H9 (cell line): Measurements from ENCODE around the gene OGG1. TPM values are rescaled to one million over a fixed set of nuclear protein-coding genes. Genes with fewer than 3 reads are reported as not detected.

Experiments used
- DNase-seq: peaks from one replicate; pipeline ENCODE4 v3.0.0-alpha.2; 2017
- H2AFZ ChIP-seq: one replicate; pipeline ENCODE4 v1.6.1; 2013; ENCODE audit warnings: mild to moderate bottlenecking, low read length, control low read depth, moderate library complexity
- H2AK5ac ChIP-seq: 2 replicates; pipeline ENCODE4 v1.6.1; 2013; ENCODE audit warnings: low read length, control low read depth, mixed read lengths; ENCODE audit not compliant: insufficient read length
- H2BK120ac ChIP-seq: one replicate; pipeline ENCODE4 v1.6.1; 2013; ENCODE audit warnings: low read depth, mild to moderate bottlenecking, low read length, control low read depth, inconsistent platforms; ENCODE audit not compliant: poor library complexity, severe bottlenecking
- H2BK12ac ChIP-seq: 2 replicates; pipeline ENCODE4 v1.6.1; 2013; ENCODE audit warnings: low read length, control low read depth, mixed read lengths, low read depth; ENCODE audit not compliant: insufficient read length
- H2BK15ac ChIP-seq: 2 replicates; pipeline ENCODE4 v1.6.1; 2013; ENCODE audit warnings: low read depth, low read length, control low read depth
- H2BK20ac ChIP-seq: one replicate; pipeline ENCODE4 v1.6.1; 2013; ENCODE audit warnings: low read depth, mild to moderate bottlenecking, low read length, control low read depth, inconsistent platforms; ENCODE audit not compliant: poor library complexity, severe bottlenecking
- H2BK5ac ChIP-seq: 2 replicates; pipeline ENCODE4 v1.6.1; 2013; ENCODE audit warnings: low read length, control low read depth, mixed read lengths; ENCODE audit not compliant: insufficient read length
- H3K14ac ChIP-seq: 2 replicates; pipeline ENCODE4 v1.6.1; 2013; ENCODE audit warnings: low read length, control low read depth; ENCODE audit not compliant: insufficient read depth
- H3K18ac ChIP-seq: 2 replicates; pipeline ENCODE4 v1.6.1; 2013; ENCODE audit warnings: low read depth, mild to moderate bottlenecking, mixed read lengths, low read length, control low read depth; ENCODE audit not compliant: insufficient read length
- H3K23ac ChIP-seq: 2 replicates; pipeline ENCODE4 v1.6.1; 2013; ENCODE audit warnings: low read length, control low read depth, mixed read lengths, low read depth; ENCODE audit not compliant: insufficient read length
- H3K23me2 ChIP-seq: 2 replicates; pipeline ENCODE4 v1.6.1; 2013; ENCODE audit warnings: low read depth, mild to moderate bottlenecking, mixed read lengths, low read length, control low read depth; ENCODE audit not compliant: insufficient read length, poor library complexity, severe bottlenecking
- H3K27ac ChIP-seq: 2 replicates; pipeline ENCODE4 v1.5.1; 2013; ENCODE audit warnings: low read length, control low read depth, mixed read lengths, low read depth; ENCODE audit not compliant: insufficient read length
- H3K27me3 ChIP-seq: 2 replicates; pipeline ENCODE4 v1.6.1; 2013; ENCODE audit warnings: low read length, control low read depth, inconsistent platforms; ENCODE audit not compliant: insufficient read depth
- H3K4ac ChIP-seq: 2 replicates; pipeline ENCODE4 v1.6.1; 2013; ENCODE audit warnings: low read depth, mild to moderate bottlenecking, control low read depth, inconsistent platforms, low read length, moderate library complexity
- H3K4me1 ChIP-seq: 2 replicates; pipeline ENCODE4 v1.6.1; 2013; ENCODE audit warnings: low read length, control low read depth, inconsistent platforms; ENCODE audit not compliant: insufficient read depth
- H3K4me2 ChIP-seq: 2 replicates; pipeline ENCODE4 v1.6.1; 2013; ENCODE audit warnings: low read length, control low read depth, mixed read lengths; ENCODE audit not compliant: insufficient read length, insufficient read depth
- H3K56ac ChIP-seq: 2 replicates; pipeline ENCODE4 v1.6.1; 2013; ENCODE audit warnings: low read depth, mild to moderate bottlenecking, mixed read lengths, low read length, control low read depth; ENCODE audit not compliant: insufficient read length
- H3K79me1 ChIP-seq: 2 replicates; pipeline ENCODE4 v1.6.1; 2013; ENCODE audit warnings: low read depth, mild to moderate bottlenecking, moderate library complexity, low read length, control low read depth, inconsistent platforms; ENCODE audit not compliant: insufficient read depth, poor library complexity, severe bottlenecking
- H3K79me2 ChIP-seq: 2 replicates; pipeline ENCODE4 v1.6.1; 2013; ENCODE audit warnings: low read length, control low read depth, inconsistent platforms; ENCODE audit not compliant: insufficient read depth
- H3K9ac ChIP-seq: 2 replicates; pipeline ENCODE4 v1.6.1; 2013; ENCODE audit warnings: low read length, control low read depth, mixed read lengths; ENCODE audit not compliant: insufficient read length; ENCODE audit errors: extremely low read depth
- H3K9me3 ChIP-seq: one replicate; pipeline ENCODE4 v1.6.1; 2013; ENCODE audit warnings: low read depth, low read length, inconsistent platforms; ENCODE audit not compliant: control insufficient read depth
- H3T11ph ChIP-seq: one replicate; pipeline ENCODE4 v1.6.1; 2013; ENCODE audit warnings: mild to moderate bottlenecking, low read length, control low read depth, inconsistent platforms
- H4K20me1 ChIP-seq: one replicate; pipeline ENCODE4 v1.6.1; 2013; ENCODE audit not compliant: control insufficient read depth, insufficient read length, insufficient read depth
- H4K5ac ChIP-seq: 2 replicates; pipeline ENCODE4 v1.6.1; 2013; ENCODE audit warnings: low read depth, mild to moderate bottlenecking, mixed read lengths, low read length, control low read depth; ENCODE audit not compliant: insufficient read length
- H4K8ac ChIP-seq: replicated peaks from 2 replicates; pipeline ENCODE4 v1.6.1; 2013; ENCODE audit warnings: low read length, control low read depth, mixed read lengths, low read depth; ENCODE audit not compliant: insufficient read length
- H4K91ac ChIP-seq: 2 replicates; pipeline ENCODE4 v1.6.1; 2013; ENCODE audit warnings: low read depth, mild to moderate bottlenecking, moderate library complexity, mixed read lengths, low read length, control low read depth; ENCODE audit not compliant: insufficient read length
- H3K27ac Mint-ChIP-seq, 3 experiments: 2 replicates in 2 of 3; 3 replicates in 1 of 3; pipeline ENCODE4 v1.8.0; 2020 to 2021; ENCODE audit warnings: mixed read lengths in 3 of 3, mild to moderate bottlenecking in 1 of 3, moderate library complexity in 1 of 3
- H3K27me3 Mint-ChIP-seq: 2 replicates; pipeline ENCODE4 v1.8.0; 2021; ENCODE audit warnings: low read depth, mild to moderate bottlenecking, moderate library complexity, mixed read lengths
- H3K36me3 Mint-ChIP-seq, 3 experiments: 2 replicates in 2 of 3; 3 replicates in 1 of 3; pipeline ENCODE4 v1.8.0; 2020 to 2021; ENCODE audit warnings: low read depth in 3 of 3, mixed read lengths in 3 of 3; ENCODE audit not compliant: insufficient read depth in 1 of 3
- H3K4me1 Mint-ChIP-seq, 2 experiments: 2 replicates each; pipeline ENCODE4 v1.8.0; 2020; ENCODE audit warnings: mixed read lengths in 2 of 2
- H3K4me3 Mint-ChIP-seq, 2 experiments: 2 replicates in 1 of 2; 3 replicates in 1 of 2; pipeline ENCODE4 v1.8.0; 2020 to 2021; ENCODE audit warnings: mild to moderate bottlenecking in 2 of 2, mixed read lengths in 2 of 2, moderate library complexity in 1 of 2
- H3K9me3 Mint-ChIP-seq, 2 experiments: 2 replicates in 1 of 2; 3 replicates in 1 of 2; pipeline ENCODE4 v1.8.0; 2020; ENCODE audit warnings: mild to moderate bottlenecking in 2 of 2, mixed read lengths in 2 of 2, moderate library complexity in 1 of 2
- WGBS: extraction: QIAGEN DNeasy Blood & Tissue Kit; methylation state at CpG from one replicate; pipeline ENCODE4 v1.1.7; 2013; ENCODE audit warnings: missing lambda C conversion rate, low lambda C conversion rate, mixed read lengths; ENCODE audit not compliant: insufficient read length; ENCODE audit errors: extremely low coverage; 5-methylcytosine and 5-hydroxymethylcytosine counted together
- total RNA-seq: library from RNA; stranded (reverse); gene quantifications from 2 replicates; pipeline ENCODE4 v1.2.1, GENCODE V29; 2021
- TF ChIP-seq, protein P1 (sequence below): fragments of 200-600 bp; sonication (generic); conservative IDR thresholded peaks from 3 replicates; pipeline ENCODE4 v1.8.0; 2021; ENCODE audit warnings: antibody characterized with exemption, mild to moderate bottlenecking

The OGG1 gene
- total RNA-seq, 1 experiment from 2014 or later: 43.4 TPM

DNA sequence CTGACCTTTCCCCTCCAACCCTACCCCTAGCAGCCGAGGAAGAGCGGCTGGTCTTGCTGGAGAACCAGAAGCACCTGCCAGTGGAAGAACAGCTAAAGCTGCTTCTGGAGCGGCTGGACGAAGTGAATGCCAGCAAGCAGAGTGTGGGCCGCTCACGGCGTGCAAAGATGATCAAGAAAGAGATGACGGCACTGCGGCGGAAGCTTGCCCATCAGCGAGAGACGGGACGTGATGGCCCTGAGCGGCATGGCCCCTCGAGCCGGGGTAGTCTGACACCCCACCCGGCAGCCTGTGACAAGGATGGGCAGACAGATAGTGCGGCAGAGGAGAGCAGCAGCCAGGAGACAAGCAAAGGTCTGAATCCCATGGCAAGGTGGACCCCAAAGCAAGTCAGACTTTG lies 6.2 kb upstream of the OGG1 start:
- Histone ChIP-seq H4K5ac (no peak overlapping the region), H3K27me3 (no peaks in the 10 kb centered on the region), H3K9ac (no peak overlapping the region), H3K79me1 (no peaks in the 10 kb centered on the region), H2BK20ac (no peak overlapping the region), H3K23ac (no peak overlapping the region), H3K14ac (no peak overlapping the region), H3K79me2 (no peaks in the 10 kb centered on the region), H2AFZ (no peak overlapping the region), H3K56ac (no peak overlapping the region), H3K27ac (no peak overlapping the region), H2BK15ac (no peak overlapping the region), H3K23me2 (no peaks in the 10 kb centered on the region), H2AK5ac (no peak overlapping the region), H3K4ac (no peak overlapping the region), H3K9me3 (no peaks in the 10 kb centered on the region), H4K20me1 (no peaks in the 10 kb centered on the region), H4K91ac (no peak overlapping the region), H3T11ph (no peak overlapping the region), H2BK5ac (no peak overlapping the region), H3K18ac (no peak overlapping the region), H4K8ac (no peak overlapping the region), H2BK120ac (no peak overlapping the region), H2BK12ac (no peak overlapping the region), H3K4me1 (no peaks in the 10 kb centered on the region), H3K4me2 (no peak overlapping the region)
- no CpG with 5 or more reads among the region's 18 CpGs for WGBS
- H3K4me3 Mint-ChIP-seq: no peak overlapping the region
- H3K4me1 Mint-ChIP-seq: no peaks in the 10 kb centered on the region
- H3K36me3 Mint-ChIP-seq: peaks cover 64 to 100% (median 97%) of the 10 kb centered on the region in 3 experiments; a peak in 6 of 7 replicates
- H3K9me3 Mint-ChIP-seq: no peaks in the 10 kb centered on the region
- H3K27ac Mint-ChIP-seq: no peak overlapping the region
- H3K27me3 Mint-ChIP-seq: no peaks in the 10 kb centered on the region
- TF ChIP-seq, protein P1, sequence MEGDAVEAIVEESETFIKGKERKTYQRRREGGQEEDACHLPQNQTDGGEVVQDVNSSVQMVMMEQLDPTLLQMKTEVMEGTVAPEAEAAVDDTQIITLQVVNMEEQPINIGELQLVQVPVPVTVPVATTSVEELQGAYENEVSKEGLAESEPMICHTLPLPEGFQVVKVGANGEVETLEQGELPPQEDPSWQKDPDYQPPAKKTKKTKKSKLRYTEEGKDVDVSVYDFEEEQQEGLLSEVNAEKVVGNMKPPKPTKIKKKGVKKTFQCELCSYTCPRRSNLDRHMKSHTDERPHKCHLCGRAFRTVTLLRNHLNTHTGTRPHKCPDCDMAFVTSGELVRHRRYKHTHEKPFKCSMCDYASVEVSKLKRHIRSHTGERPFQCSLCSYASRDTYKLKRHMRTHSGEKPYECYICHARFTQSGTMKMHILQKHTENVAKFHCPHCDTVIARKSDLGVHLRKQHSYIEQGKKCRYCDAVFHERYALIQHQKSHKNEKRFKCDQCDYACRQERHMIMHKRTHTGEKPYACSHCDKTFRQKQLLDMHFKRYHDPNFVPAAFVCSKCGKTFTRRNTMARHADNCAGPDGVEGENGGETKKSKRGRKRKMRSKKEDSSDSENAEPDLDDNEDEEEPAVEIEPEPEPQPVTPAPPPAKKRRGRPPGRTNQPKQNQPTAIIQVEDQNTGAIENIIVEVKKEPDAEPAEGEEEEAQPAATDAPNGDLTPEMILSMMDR: no peak
- no peak for DNase-seq
